HG03442 (cell line): ENCODE measurements around the gene FST.

ENCODE experiments used
- ATAC-seq: cut with Tn5 transposase; IDR thresholded peaks from one replicate; pipeline ENCODE4 v1.9.1; 2021; ENCODE audit warnings: mild to moderate bottlenecking, moderate library complexity; ENCODE audit not compliant: unreplicated experiment

The FST gene, protein sequence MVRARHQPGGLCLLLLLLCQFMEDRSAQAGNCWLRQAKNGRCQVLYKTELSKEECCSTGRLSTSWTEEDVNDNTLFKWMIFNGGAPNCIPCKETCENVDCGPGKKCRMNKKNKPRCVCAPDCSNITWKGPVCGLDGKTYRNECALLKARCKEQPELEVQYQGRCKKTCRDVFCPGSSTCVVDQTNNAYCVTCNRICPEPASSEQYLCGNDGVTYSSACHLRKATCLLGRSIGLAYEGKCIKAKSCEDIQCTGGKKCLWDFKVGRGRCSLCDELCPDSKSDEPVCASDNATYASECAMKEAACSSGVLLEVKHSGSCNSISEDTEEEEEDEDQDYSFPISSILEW

DNA sequence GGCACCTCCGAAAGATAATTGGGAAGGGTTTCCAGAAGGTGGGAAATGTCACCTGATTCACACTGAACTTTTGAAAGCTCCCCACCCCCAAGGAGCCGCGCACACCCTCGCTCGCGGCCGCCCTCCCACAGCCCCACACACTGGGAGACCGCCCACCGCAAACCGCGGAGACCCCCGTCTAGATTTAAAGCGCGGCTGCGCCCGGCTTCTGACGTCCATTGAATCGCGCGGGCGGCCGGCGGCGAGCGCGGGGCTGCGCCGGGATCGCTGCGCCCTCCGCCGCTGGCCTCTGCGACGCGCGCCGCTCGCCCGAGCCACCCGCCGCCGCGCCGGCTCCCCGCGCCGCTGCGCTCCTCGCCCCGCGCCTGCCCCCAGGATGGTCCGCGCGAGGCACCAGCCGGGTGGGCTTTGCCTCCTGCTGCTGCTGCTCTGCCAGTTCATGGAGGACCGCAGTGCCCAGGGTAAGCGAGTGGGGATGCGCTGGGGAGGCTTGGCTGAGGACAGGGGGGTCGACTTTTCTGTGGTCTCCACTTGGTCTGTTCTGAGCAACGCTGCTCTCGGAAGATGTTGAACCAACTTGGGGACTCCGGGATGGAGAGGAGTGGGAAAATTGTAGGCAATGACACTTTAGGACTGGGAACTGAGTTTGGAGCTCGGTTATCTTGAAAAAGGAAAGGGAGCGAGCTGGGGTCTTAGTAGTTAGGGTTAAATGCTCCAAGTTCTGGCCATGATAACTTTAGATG lies at the start of gene FST:
FST (plus strand) TSS at position 214 of the 743 bp plus-strand sequence; CDS start at position 377, 163 bp downstream.
- ATAC-seq: no peak

DNA sequence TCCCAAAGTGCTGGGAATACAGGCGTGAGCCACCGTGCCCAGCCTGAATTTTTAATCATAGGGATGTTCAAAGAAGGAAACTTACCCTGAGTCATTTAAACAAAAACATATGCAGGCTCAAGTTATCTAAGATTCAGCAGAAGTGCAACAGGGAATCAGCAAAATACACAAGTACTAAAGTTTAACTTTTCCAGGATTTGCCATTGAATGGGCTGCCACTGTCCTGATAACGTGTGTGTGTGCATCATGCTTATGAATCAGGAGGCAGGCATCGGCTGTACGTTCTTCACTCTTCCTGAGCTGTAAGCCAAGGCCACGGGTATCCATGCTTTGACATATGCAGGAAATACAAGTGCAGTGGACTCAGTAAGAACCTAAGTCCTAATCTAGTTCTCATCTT lies 48.8 kb upstream of the FST start:
- no peak for ATAC-seq

DNA sequence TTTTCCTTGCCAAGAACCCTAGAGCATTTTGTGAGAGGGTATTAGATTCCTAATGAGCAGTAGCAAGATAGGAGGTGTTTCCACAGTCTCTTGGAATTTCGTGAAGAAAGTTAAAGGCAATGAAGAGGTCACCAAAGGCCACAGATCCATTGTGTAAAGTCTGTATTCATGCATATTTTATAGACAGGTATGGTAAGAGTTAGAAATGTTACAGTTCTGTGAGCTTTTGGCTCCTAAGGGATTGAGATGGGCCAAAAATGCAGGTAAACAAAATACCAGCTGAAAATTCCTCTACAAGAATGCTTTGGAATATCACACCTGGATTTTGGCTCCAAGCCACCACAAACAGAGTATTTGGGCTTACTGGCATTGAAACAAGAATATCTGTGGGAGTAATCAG lies 47.4 kb upstream of the FST start:
- no peak for ATAC-seq

DNA sequence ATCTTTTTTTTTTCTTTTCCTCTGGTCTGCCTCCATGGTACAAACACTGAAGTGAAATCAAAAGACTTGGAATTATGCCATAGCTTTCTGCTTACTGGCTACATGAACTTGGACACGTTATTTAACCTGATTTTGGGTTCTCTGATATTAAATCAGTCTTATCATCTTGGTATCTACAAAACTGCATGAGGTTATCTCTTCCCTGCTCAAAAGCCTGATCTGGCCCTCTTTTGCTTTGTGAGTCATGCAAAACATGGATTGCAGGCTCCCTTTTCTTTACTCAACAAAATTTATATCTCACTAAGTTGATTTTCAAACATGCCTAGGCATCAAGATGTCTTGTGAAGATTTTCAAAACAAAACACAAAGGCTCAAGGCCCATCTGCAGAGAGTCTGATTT lies 45.9 kb upstream of the FST start:
- no peak for ATAC-seq

DNA sequence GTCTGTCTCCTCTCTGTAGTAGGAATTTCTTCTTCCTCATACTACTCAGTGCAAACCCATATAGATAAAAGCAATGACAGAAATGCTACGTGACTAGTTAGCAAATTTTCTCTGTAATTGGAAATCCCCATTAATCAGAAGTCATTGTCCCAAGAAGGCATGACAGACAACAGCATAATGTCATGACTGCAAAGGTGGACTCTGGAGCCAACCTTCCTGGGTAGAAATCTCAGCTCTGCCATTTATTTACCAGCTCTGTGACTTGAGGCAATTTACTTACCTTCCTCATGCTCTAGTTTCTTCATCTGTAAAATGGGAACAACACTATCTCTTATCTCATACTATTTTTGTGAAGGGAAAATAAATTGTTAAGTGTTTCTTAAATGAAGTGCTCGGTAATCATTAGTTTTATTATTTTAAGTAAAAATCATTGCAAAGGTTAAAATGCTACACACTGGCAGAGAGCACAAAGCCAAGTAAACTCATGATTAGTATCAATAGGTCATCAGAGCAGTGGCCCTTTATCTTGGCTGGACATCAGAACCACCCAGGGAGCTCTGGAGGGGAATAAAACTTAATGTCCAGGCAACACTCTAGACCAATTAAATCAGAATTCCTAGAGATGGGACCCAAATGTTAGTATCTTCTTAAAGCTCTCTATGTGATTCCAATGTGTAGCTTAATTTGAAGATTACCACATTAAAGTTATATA lies 43.8 kb upstream of the FST start:
- ATAC-seq: no peak

DNA sequence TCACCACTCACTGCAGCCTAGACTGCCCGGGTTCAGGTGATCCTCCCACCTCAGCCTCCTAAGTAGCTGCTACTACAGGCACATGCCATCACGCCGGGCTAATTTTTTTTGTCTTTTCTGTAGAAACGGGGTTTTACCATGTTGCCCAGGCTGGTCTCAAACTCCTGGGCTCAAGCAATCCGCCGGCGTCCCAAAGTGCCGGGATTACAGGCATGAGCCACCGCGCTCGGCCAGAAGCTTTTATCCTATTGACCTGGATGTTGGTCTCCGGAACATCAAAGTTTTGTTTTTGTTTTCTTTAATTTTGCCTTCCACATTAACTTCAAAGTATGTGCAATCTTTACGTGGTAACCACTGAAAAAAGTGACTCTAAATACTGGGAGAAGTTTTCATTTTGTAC lies 42.4 kb upstream of the FST start:
- no peak for ATAC-seq

DNA sequence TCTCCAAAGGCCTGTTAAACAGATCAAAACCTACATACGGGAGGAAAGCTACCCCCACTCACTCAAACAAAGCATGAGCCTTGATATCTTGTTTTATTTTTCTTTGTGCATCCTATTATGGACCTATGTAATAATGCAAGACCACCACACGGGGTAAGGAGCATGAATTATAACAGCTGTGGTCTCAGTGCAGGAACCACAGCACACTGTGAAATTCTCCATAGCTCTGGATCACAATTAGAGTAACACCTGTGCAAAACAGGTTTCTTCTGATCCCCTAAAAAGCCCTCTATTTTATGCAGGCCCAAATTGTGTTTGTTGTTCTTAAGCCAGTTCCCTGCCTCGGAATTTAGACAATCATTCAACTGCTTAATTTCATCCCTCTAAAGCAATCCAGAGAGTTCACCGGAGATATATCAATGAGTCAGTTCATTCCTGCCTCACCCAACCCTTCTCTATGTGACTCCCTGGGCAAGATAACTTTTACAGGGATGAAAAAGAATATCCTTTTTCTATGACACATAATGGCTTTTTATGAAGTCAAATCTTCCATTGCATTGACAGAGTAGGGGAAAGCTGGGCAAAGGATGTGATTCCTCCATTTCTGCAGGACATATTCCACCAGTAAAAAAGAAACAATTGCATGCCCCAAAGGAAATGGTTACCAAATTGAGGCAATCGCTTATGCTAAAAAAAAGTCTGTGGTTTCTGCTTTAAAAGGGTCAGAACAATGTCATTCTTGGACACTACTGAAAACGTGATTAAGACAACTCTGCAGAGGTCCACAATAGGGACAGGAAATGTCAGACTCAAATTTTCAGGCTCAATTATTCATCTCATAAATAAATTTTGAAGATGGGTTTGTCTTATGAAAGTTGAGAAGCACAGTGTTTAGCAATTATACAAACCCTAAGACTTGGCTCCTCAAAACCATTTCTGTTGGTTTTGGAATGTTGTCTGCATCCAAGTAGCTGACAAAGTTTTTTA lies 41.6 kb upstream of the FST start:
- ATAC-seq: no peak

DNA sequence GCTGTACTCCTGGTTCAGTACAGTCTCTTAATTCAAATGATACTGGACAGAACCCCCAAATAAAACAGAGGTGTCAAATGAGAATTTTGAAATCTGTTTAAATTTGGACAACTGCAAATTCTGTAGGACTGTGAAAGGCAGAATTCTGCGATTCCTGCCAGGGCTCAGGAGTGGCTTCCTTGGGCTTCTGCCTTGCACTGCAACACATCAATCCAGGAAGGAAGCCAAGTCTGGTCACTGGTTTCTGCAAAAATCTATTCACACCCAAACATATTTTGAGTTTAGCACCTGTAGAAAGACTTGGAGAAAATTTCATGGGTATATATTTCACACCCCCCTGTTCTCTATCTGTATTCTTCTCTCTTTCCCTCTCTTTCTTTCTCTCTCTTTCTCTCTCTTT lies 37.5 kb upstream of the FST start:
- no peak for ATAC-seq

DNA sequence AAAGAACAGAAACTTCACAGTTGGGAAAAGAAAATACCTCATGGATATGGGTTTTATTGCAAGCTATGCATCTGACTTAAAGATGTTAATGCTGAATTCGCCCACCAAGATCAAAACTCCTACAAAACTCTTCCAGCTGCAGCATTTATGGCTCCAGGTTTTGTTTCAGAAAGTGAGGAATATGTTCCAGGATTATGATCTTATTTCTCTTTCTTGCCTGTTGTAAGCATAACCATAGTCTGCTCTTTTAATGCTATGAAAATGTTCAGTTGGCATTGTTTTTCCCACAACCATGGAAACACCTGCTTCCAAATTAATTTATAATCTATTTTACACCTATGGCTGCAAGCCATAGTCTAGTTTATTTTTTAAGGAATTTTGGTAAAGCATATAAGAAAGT lies 34.9 kb upstream of the FST start:
- ATAC-seq: no peak

DNA sequence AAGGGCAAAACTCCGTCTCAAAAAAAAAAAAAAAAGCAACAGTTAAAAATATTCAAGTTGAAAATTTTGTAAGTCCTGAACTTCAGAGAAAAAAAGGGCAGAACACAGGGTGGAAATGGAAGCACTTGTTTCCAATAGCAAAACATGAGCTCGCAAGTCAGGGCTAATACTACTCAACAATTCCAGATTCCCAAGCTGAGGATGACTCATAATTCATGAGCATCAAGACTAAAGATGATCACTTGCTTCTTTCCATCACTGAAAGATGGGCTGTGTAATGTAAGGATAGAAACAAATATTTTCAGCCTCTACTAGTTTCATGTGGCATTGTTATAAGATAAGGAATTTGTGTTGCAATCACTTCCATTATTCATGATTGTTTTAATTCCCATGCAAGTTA lies 33.5 kb upstream of the FST start:
- no peak for ATAC-seq

DNA sequence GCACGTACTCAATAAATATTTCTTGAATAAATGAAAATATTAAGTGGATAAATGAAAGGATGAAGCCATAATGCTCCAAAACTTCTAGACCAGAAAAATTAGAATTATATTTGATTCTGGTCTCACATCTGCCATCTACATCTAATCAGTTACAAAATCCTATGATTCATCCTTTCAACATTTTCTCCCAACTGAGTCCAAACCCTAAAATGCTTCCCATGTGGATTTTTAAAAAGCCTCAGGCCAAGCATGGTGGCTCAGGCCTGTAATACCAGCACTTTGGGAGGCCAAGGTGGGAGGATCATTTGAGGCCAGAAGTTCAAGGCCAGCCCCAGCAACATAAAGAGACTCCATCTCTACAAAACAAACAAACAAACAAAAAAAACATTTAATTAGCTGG lies 31.6 kb upstream of the FST start:
- ATAC-seq: no peak

DNA sequence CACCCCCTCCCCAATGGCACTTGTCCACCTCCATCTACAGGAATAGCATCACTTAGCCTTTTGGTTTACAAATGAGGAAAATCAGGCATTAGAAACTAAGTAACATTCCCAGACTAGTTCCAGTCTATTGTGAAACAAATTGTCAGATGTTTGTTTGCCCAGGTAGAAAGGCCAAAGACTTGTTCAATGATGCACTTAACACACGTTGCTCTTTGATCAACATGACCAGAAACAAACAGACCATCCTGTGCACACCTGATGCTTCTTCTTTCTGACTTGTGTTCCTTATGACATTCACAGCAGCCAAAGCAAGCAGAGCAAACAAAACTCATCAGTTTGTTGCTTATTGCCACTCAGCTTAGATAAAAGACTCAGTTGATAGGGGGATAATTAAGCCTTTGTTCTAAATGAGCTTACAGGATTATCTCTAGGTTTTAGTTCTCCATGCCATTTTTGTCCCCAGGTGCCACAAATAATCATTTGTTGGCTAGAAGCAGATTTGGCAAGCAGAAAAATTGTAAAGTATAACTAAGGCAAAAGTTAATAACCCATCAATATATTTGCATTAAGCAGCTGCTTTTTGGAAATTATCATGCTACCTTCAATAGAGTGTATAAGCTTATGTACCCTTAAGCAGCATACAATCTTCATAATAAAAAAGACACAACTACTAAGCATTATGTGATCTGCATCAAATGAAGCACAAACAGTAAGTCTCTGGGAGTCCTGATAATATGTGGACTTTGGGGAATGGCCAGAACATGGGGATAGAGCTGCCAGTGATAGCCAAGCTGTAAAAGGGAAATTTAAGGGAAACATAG lies 26.3 kb upstream of the FST start:
- no peak for ATAC-seq

DNA sequence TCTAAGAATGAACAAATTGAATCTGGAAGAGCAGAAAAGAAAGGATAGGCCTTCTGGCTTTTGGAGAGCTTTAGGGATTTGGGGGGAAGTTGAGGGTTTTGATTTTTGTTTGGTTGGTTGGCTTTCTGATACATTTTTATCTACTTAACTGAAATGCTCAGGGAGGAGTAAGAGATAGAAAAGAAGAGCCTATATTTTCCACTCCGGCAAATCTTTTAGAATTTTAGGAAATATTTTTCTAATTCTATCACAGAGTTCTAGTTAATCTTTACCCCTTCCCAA lies 25.8 kb upstream of the FST start:
- ATAC-seq: no peak

DNA sequence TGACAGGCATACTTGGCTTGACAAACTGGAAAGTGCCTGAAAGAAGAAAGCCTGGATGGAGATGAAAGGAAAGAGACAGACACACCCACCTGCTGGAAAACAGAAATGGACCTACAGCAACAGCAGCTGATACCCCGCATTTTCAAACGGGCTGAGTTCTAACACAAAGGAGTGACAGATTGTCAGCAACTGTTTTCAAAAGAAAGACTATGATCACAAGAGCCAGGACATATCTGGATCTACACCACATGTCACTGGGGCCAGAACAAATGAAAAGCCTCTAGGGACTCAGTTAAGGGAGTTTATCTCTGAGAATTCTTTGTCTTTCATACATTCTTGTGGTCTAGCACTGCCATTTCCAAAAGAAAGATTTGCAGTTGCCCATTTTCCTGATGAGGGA lies 24.1 kb upstream of the FST start:
- ATAC-seq: no peak

DNA sequence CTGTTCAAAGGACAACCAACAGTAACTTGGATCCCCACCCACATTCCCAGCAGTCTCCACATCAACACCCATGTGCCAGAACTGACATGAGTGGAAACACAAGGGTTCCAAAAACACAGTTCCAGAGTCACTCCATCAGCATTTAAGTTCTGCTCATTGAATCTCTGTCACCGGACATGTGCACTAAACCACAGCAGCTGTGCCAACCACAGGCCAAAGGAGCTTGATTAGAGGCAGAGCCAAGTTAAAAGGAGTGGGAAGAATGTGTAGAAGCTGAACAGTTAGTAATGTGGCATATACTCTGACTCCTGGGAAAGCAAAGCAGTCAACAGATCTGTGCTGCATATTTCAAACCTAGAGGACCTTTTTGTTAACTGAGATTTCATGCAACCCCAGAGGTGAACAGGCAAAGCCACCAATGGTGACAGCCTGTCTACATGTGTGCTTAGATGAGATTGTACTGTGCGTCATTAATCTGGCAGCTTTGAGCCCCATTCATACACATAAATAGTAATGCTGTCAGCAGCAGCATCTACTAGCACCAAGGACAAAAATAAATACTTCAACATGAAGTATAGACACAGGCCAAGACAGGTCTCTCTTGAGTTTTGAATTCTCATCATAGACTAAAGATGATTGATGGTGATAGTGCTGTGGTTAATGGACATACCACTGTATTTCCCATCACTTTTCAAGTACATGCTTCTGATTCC lies 16.4 kb upstream of the FST start:
- ATAC-seq: no peak

DNA sequence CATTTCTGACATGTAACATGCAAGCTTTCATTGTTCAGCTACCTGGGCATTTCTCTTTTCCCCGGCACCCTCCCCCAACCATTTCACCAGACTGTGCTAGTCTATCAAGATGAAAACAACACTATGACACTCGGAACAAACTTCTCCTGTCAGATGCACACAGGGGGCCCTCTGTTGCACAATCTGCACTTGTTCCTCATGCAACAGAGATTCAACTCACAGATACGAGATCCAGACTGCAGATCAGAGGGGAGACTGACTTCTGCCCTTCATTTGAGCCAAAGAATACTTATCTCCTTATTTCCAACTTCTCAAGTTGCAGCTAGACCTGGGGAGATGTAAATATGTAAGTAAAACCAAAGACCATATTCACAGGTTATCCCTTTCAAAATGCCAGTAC lies 15.7 kb upstream of the FST start:
- no peak for ATAC-seq

DNA sequence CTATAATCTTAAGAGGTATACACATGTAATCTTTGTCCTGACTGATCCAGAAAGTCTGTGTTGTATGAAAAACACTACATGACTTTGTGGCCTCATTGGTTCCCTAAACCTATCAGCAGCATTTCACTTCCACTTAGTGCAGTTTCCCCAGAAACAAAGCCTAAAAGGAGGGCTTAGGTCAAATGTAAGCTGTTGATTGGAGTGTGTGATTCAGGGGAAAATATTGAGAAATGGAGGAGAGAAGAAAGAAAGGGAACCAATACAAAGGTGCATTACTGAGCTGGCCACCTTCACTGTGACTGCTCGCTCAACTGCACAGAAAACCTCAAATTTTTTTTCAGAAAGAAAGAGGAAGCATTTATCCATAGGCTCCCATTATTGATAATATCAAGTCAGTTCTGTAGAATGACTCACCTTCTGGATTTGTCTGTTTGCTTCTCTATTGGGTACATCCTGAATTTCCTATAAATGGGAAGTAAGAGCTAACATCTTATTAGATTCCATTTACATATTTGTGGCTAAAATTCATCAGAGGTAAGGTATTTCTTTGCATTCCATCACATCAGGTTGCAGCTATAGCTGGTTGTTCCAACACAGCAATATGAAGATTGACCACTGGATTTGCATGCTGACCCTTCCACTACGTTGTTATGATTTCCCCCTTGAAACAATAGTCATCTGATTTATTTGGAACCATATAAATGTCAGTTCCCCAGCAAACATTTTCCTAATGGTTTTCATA lies 10.3 kb upstream of the FST start:
- ATAC-seq: peak; percentile 57

DNA sequence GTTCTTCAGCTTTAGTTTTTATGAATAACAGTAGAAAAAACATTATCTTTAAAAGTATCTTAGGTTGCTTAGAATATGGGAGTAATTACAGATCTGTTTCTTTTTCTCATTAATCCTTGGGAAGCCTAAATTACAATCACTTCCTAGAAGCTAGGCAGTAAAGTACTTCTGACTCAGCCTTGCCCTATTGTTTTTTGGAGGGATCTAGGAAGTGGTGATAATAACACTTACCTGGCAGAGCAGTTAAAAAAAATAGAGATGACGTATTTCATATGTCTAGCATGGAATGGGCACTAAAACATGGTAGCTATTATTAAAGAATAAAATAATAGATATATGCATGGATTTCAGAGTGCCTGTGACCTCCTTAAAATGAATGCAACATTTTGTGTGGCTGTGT lies 8.2 kb upstream of the FST start:
- ATAC-seq: no peak
